ENCODE data around the gene AEBP2. TPM values are rescaled to one million over a fixed set of nuclear protein-coding genes. Genes with fewer than 3 reads are reported as not detected.
A peak's percentile ranks its signal among the peaks of the same experiment; 100 is the strongest.

AEBP2 gene
- total and polyA plus RNA-seq, 9 of the 15 experiments (the other 6 are each of a cell fraction or from before 2014, with no cell fraction given), result 5.7 to 43.7 (median 10.3) TPM

GRCh38 chr12:19439059-19440018 lies at the start of gene AEBP2 (continued):
- TF ChIP-seq ATF2 (CRISPR knock-in tag; IDR thresholded peaks at IDR 0.05) (no peak), BHLHE40 (IDR thresholded peaks at IDR 0.05; ENCODE audit: low read length) (peak; percentile 85), TAL1 (IDR thresholded peaks at IDR 0.05) (no peak), TOE1 (IDR thresholded peaks at IDR 0.05; ENCODE audit: borderline replicate concordance) (no peak), TOE1 (CRISPR knock-in tag; IDR thresholded peaks at IDR 0.05; ENCODE audit: borderline replicate concordance, low read depth) (no peak), PREB (CRISPR knock-in tag; IDR thresholded peaks at IDR 0.05) (no peak), ZNF184 (CRISPR knock-in tag; IDR thresholded peaks at IDR 0.05) (no peak), PRMT5 (CRISPR knock-in tag; IDR thresholded peaks at IDR 0.05) (no peak)

Data from K562 (cell line).